ENCODE measurements around the gene ECEL1. TPM values are rescaled to one million over a fixed set of nuclear protein-coding genes. Genes with fewer than 3 reads are reported as not detected.
A peak's percentile ranks its signal among the peaks of the same experiment; 100 is the strongest.
"Not testable (repeated sequence)": the region's sequence is repeated elsewhere in the genome, so short reads cannot be mapped to it uniquely, and the experiment has no call there.

Gene ECEL1
- total and polyA plus RNA-seq, 2 experiments from 2014 or later, result 0.54 TPM; not detected in 1

GRCh38 chr2:232534940-232535651 is 47.5 kb upstream of the ECEL1 start:
- no peaks in the 10 kb centered on the region for H4K20me1 ChIP-seq (ENCODE audit: insufficient read depth)
- no peak for DNase-seq
- 35 to 46% methylated on average over 14 of the region's 14 CpGs for WGBS, 2 experiments (ENCODE audit: low coverage in 1 of 2, low lambda C conversion rate in 2 of 2, missing lambda C conversion rate in 2 of 2)

GRCh38 chr2:232533944-232534710 is 46.5 kb upstream of the ECEL1 start:
- no peak overlapping the region for H3K4me3 ChIP-seq
- 12 to 13% methylated on average over 13 of the region's 13 CpGs for WGBS, 2 experiments (ENCODE audit: low coverage in 1 of 2, low lambda C conversion rate in 2 of 2, missing lambda C conversion rate in 2 of 2)
- H3K27ac ChIP-seq, result no peak overlapping the region
- DNase-seq, result peak; percentile 69
- no peaks in the 10 kb centered on the region for H3K9me2 ChIP-seq (ENCODE audit: insufficient read depth)
- no peaks in the 10 kb centered on the region for H3K4me1 ChIP-seq (ENCODE audit: insufficient read depth)
- H3K9me3 ChIP-seq (ENCODE audit: low read depth), result no peaks in the 10 kb centered on the region
- H3K4me2 ChIP-seq (ENCODE audit: unreplicated experiment), result no peak overlapping the region
- no peaks in the 10 kb centered on the region for H3K36me3 ChIP-seq (ENCODE audit: low read depth)
- no peak overlapping the region for H3K9ac ChIP-seq
- no peaks in the 10 kb centered on the region for H3K79me2 ChIP-seq (ENCODE audit: insufficient read depth)
- no peaks in the 10 kb centered on the region for H3F3A ChIP-seq (ENCODE audit: insufficient read depth)
- in situ Hi-C loops (cut with MboI), result loop anchor here (25.0 kb wide), 1 partner anchor 622 kb away; no protein-coding TSS in a partner anchor
- H2AFZ ChIP-seq, result peak overlapping the region; percentile 30; the same call in 1 of the 2 replicates
- no peak for TF ChIP-seq EZH2 (IDR thresholded peaks at IDR 0.05; ENCODE audit: insufficient read depth, poor library complexity, severe bottlenecking)
- TF ChIP-seq EZH2phosphoT487 (IDR thresholded peaks at IDR 0.05; ENCODE audit: insufficient read depth, low read depth), result no peak
- no peaks in the 10 kb centered on the region for H4K20me1 ChIP-seq (ENCODE audit: insufficient read depth)
- H3K27me3 ChIP-seq (replicated peaks; ENCODE audit: insufficient read depth), result no peaks in the 10 kb centered on the region

More at GRCh38 chr2:232534940-232535651, 47.5 kb upstream of the ECEL1 start:
- Histone ChIP-seq H3K9me2 (ENCODE audit: insufficient read depth) (no peaks in the 10 kb centered on the region), H3K9me3 (ENCODE audit: low read depth) (no peaks in the 10 kb centered on the region), H3K27me3 (replicated peaks; ENCODE audit: insufficient read depth) (no peaks in the 10 kb centered on the region), H3F3A (ENCODE audit: insufficient read depth) (no peaks in the 10 kb centered on the region), H3K4me2 (ENCODE audit: unreplicated experiment) (no peak overlapping the region), H3K36me3 (ENCODE audit: low read depth) (no peaks in the 10 kb centered on the region), H2AFZ (no peak overlapping the region), H3K79me2 (ENCODE audit: insufficient read depth) (no peaks in the 10 kb centered on the region), H3K27ac (no peak overlapping the region), H3K4me3 (no peak overlapping the region), H3K4me1 (ENCODE audit: insufficient read depth) (no peaks in the 10 kb centered on the region), H3K9ac (no peak overlapping the region)
- no peak for TF ChIP-seq EZH2 (IDR thresholded peaks at IDR 0.05; ENCODE audit: insufficient read depth, poor library complexity, severe bottlenecking)
- TF ChIP-seq EZH2phosphoT487 (IDR thresholded peaks at IDR 0.05; ENCODE audit: insufficient read depth, low read depth), result no peak
- in situ Hi-C loops (cut with MboI), result loop anchor here (25.0 kb wide), 1 partner anchor 623 kb away; no protein-coding TSS in a partner anchor

- not testable (repeated sequence) for H3K4me1 ChIP-seq (ENCODE audit: insufficient read depth); H2AFZ ChIP-seq; H3K9me2 ChIP-seq (ENCODE audit: insufficient read depth); DNase-seq; H3K36me3 ChIP-seq (ENCODE audit: low read depth); H3K27me3 ChIP-seq (replicated peaks; ENCODE audit: insufficient read depth); H3K4me2 ChIP-seq (ENCODE audit: unreplicated experiment); H3K9ac ChIP-seq; H3K9me3 ChIP-seq (ENCODE audit: low read depth); H3K79me2 ChIP-seq (ENCODE audit: insufficient read depth); H3K4me3 ChIP-seq; H4K20me1 ChIP-seq (ENCODE audit: insufficient read depth); H3F3A ChIP-seq (ENCODE audit: insufficient read depth); H3K27ac ChIP-seq
- 57% methylated on average over 7 of the region's 7 CpGs for WGBS, 2 experiments (ENCODE audit: low coverage in 1 of 2, low lambda C conversion rate in 2 of 2, missing lambda C conversion rate in 2 of 2)
- in situ Hi-C loops (cut with MboI), result loop anchor here (25.0 kb wide), 1 partner anchor 621 kb away; no protein-coding TSS in a partner anchor
Observed at GRCh38 chr2:232532821-232533220, 45.2 kb upstream of the ECEL1 start.

- TF ChIP-seq EZH2phosphoT487 (IDR thresholded peaks at IDR 0.05; ENCODE audit: insufficient read depth, low read depth) (no peak), EZH2 (IDR thresholded peaks at IDR 0.05; ENCODE audit: insufficient read depth, poor library complexity, severe bottlenecking) (no peak)
- WGBS, 2 experiments (ENCODE audit: low coverage in 1 of 2, low lambda C conversion rate in 2 of 2, missing lambda C conversion rate in 2 of 2), result 27 to 32% methylated on average over 7 to 9 of the region's 9 CpGs
- no peak overlapping the region for H3K4me3 ChIP-seq
- no peak for DNase-seq
- no peak overlapping the region for H3K27ac ChIP-seq
- H3K4me1 ChIP-seq (ENCODE audit: insufficient read depth), result no peaks in the 10 kb centered on the region
- H2AFZ ChIP-seq, result no peak overlapping the region
- H3K9me2 ChIP-seq (ENCODE audit: insufficient read depth), result no peaks in the 10 kb centered on the region
- no peaks in the 10 kb centered on the region for H4K20me1 ChIP-seq (ENCODE audit: insufficient read depth)
- H3K36me3 ChIP-seq (ENCODE audit: low read depth), result no peaks in the 10 kb centered on the region
- no peaks in the 10 kb centered on the region for H3F3A ChIP-seq (ENCODE audit: insufficient read depth)
- no peaks in the 10 kb centered on the region for H3K27me3 ChIP-seq (replicated peaks; ENCODE audit: insufficient read depth)
- in situ Hi-C loops (cut with MboI), result loop anchor here (25.0 kb wide), 1 partner anchor 620 kb away; no protein-coding TSS in a partner anchor
- no peaks in the 10 kb centered on the region for H3K9me3 ChIP-seq (ENCODE audit: low read depth)
- no peak overlapping the region for H3K9ac ChIP-seq
- H3K4me2 ChIP-seq (ENCODE audit: unreplicated experiment), result no peak overlapping the region
- no peaks in the 10 kb centered on the region for H3K79me2 ChIP-seq (ENCODE audit: insufficient read depth)
Observed at GRCh38 chr2:232532419-232532818, 44.8 kb upstream of the ECEL1 start.
